ENCODE results near the gene DENND1A. TPM values are rescaled to one million over a fixed set of nuclear protein-coding genes. Genes with fewer than 3 reads are reported as not detected.

Gene DENND1A
- total and polyA plus RNA-seq, 7 donors = 12.8 to 33.2 (median 19.2) TPM

DNA sequence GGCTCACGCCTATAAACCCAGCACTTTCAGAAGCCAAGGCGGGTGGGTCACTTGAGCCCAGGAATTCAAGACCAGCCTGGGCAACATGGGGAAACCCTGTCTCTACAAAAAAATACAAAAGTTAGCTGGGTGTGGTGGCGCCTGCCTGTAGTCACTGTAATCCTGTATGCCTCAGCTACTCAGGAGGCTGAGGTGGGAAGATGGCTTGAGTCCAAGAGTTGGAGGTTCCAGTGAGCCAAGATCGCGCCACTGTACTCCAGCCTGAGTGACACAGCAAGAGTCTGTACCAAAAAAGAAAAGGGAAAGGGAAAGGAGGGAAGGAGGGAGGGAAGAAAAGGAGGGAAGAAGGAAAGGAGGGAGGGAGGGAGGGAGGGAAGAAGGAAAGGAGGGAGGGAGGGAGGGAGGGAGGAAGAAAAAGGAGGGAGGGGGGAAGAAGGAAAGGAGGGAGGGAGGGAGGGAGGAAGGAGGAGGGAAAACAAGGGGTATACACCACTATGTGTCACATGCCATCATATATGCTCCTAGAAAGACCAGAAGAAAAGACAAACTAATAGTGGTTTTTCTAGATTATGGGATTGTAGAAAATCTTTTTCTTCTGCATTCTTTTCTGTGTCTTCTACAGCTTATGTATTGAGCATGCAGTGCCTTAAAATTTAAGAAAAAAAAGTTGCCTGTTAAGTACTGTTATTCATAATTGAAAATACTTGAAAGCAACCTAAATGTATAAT, 240.1 kb downstream of the DENND1A start:
- intact Hi-C loops (cut with DNase I) = no loop called here
- Histone ChIP-seq H3K9me3 (no peaks in the 10 kb centered on the region), H3K27me3 (no peaks in the 10 kb centered on the region), H3K4me3 (no peak overlapping the region), H3K27ac (no peak overlapping the region), H3K36me3 (no peaks in the 10 kb centered on the region), H3K4me1 (peaks cover 0 to 20% (median 8%) of the 10 kb centered on the region in 4 donors)
- 84 to 85% methylated on average over 5 of the region's 5 CpGs for WGBS, 2 donors
- no peak for DNase-seq
- TF ChIP-seq EP300 (IDR thresholded peaks at IDR 0.05) (no peak), POLR2A (IDR thresholded peaks at IDR 0.05) (no peak), CTCF (IDR thresholded peaks at IDR 0.05) (no peak), POLR2AphosphoS5 (IDR thresholded peaks at IDR 0.05) (no peak)

- intact Hi-C loops (cut with DNase I) = no loop called here
- no peaks in the 10 kb centered on the region for H3K36me3 ChIP-seq
- no peak overlapping the region for H3K27ac ChIP-seq
- peaks cover 0 to 20% (median 8%) of the 10 kb centered on the region in 4 donors for H3K4me1 ChIP-seq
- no peak for TF ChIP-seq EP300 (IDR thresholded peaks at IDR 0.05)
- TF ChIP-seq POLR2A (IDR thresholded peaks at IDR 0.05) = no peak
- TF ChIP-seq CTCF (IDR thresholded peaks at IDR 0.05) = no peak
- no peak for TF ChIP-seq POLR2AphosphoS5 (IDR thresholded peaks at IDR 0.05)
- WGBS, 2 donors = 17 to 29% methylated on average over 6 of the region's 6 CpGs
- no peak for DNase-seq
- H3K4me3 ChIP-seq = no peak overlapping the region
- no peaks in the 10 kb centered on the region for H3K9me3 ChIP-seq
- no peaks in the 10 kb centered on the region for H3K27me3 ChIP-seq
These were observed 242.6 kb downstream of the DENND1A start for GRCh38 chr9:123687246-123687751.

GRCh38 chr9:123686829-123687192, 243.1 kb downstream of the DENND1A start:
- Histone ChIP-seq H3K27me3 (no peaks in the 10 kb centered on the region), H3K9me3 (no peaks in the 10 kb centered on the region), H3K36me3 (no peaks in the 10 kb centered on the region), H3K4me1 (peaks cover 0 to 20% (median 8%) of the 10 kb centered on the region in 4 donors), H3K27ac (no peak overlapping the region), H3K4me3 (no peak overlapping the region)
- intact Hi-C loops (cut with DNase I) = no loop called here
- no peak for TF ChIP-seq POLR2A (IDR thresholded peaks at IDR 0.05)
- TF ChIP-seq EP300 (IDR thresholded peaks at IDR 0.05) = no peak
- TF ChIP-seq CTCF (IDR thresholded peaks at IDR 0.05) = no peak
- no peak for TF ChIP-seq POLR2AphosphoS5 (IDR thresholded peaks at IDR 0.05)
- 15 to 68% methylated on average over 3 of the region's 3 CpGs for WGBS, 2 donors
- no peak for DNase-seq

DNA sequence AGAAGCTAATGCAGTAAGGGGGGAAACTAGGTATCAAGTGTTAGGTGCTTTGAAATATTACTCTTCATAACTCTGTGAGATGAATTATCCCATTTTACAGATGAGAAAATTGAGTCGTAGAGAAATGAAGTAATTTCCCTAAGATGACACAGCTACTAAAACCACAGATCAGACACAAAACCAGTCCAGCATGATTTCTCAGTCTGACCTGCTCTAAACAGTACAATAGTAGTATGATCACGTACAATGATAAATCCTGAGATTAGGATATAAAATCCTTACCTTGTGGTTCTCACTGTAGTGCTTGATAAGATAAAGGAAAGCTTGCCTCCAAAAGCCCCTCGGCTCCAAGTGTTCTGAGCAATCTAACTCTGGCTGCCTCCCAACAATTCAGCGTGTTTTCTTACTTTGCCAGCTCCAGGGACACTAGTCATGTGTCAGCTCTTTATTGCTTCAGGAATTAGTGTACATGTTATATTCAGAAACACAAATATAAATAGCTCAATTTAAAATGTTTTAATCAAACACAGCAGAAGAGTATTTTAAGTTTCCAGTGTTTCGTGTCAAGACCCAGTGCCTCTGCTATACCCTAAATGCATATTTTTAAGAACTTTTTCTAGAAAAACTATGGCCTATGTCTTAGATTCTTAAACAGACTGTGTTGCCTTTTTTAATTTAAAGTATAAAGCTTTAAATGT, 243.6 kb downstream of the DENND1A start:
- TF ChIP-seq POLR2AphosphoS5 (IDR thresholded peaks at IDR 0.05) (no peak), EP300 (IDR thresholded peaks at IDR 0.05) (no peak), POLR2A (IDR thresholded peaks at IDR 0.05) (no peak), CTCF (IDR thresholded peaks at IDR 0.05) (no peak)
- H3K9me3 ChIP-seq = no peaks in the 10 kb centered on the region
- WGBS, 2 donors = 19 to 57% methylated on average over 5 of the region's 5 CpGs
- no peak for DNase-seq
- intact Hi-C loops (cut with DNase I) = no loop called here
- H3K36me3 ChIP-seq = no peaks in the 10 kb centered on the region
- H3K27ac ChIP-seq = no peak overlapping the region
- no peaks in the 10 kb centered on the region for H3K27me3 ChIP-seq
- peaks cover 0 to 20% (median 8%) of the 10 kb centered on the region in 4 donors for H3K4me1 ChIP-seq
- H3K4me3 ChIP-seq = no peak overlapping the region
